GM18907 (cell line): ENCODE data around the gene STRIP2.
"Not testable (repeated sequence)": the region's sequence is repeated elsewhere in the genome, so short reads cannot be mapped to it uniquely, and the experiment has no call there.

ENCODE experiments used
- ATAC-seq: cut with Tn5 transposase; IDR thresholded peaks from one replicate; pipeline ENCODE4 v1.9.1; 2021; ENCODE audit warnings: mild to moderate bottlenecking, moderate library complexity; ENCODE audit not compliant: unreplicated experiment

STRIP2 gene

GRCh38 chr7:129421717-129422250 lies 12.4 kb upstream of the STRIP2 start:
- no peak for ATAC-seq

GRCh38 chr7:129422727-129423126 lies 11.5 kb upstream of the STRIP2 start:
- no peak for ATAC-seq

GRCh38 chr7:129423700-129424410 lies 10.4 kb upstream of the STRIP2 start:
- no peak for ATAC-seq

GRCh38 chr7:129426482-129426881 lies 7.8 kb upstream of the STRIP2 start:
- no peak for ATAC-seq

GRCh38 chr7:129427526-129428045 lies 6.6 kb upstream of the STRIP2 start:
- ATAC-seq, result no peak

GRCh38 chr7:129431911-129432643 lies 2.2 kb upstream of the STRIP2 start:
- no peak for ATAC-seq

- ATAC-seq, result no peak
These were observed 565 bp downstream of the STRIP2 start for GRCh38 chr7:129434675-129435318.

GRCh38 chr7:129435414-129435829 lies 1.2 kb downstream of the STRIP2 start:
- no peak for ATAC-seq

GRCh38 chr7:129436335-129436923 lies 2.2 kb downstream of the STRIP2 start:
- ATAC-seq, result no peak

GRCh38 chr7:129437190-129437589 lies 3.0 kb downstream of the STRIP2 start:
- ATAC-seq, result no peak

GRCh38 chr7:129438281-129438838 lies 4.1 kb downstream of the STRIP2 start:
- no peak for ATAC-seq

GRCh38 chr7:129438839-129439651 lies 4.8 kb downstream of the STRIP2 start:
- ATAC-seq, result no peak

- no peak for ATAC-seq
These were observed 5.9 kb downstream of the STRIP2 start for GRCh38 chr7:129439963-129440625.

GRCh38 chr7:129443612-129444011 lies 9.4 kb downstream of the STRIP2 start:
- no peak for ATAC-seq

- not testable (repeated sequence) for ATAC-seq
These were observed 10.5 kb downstream of the STRIP2 start for GRCh38 chr7:129444776-129445175.

GRCh38 chr7:129446925-129447324 lies 12.7 kb downstream of the STRIP2 start:
- ATAC-seq, result not testable (repeated sequence)

GRCh38 chr7:129447445-129447844 lies 13.2 kb downstream of the STRIP2 start:
- ATAC-seq, result not testable (repeated sequence)

- ATAC-seq, result not testable (repeated sequence)
These were observed 14.4 kb downstream of the STRIP2 start for GRCh38 chr7:129448608-129449007.

GRCh38 chr7:129450295-129450694 lies 16.1 kb downstream of the STRIP2 start:
- no peak for ATAC-seq
